ENCODE results near the gene PALLD. TPM values are rescaled to one million over a fixed set of nuclear protein-coding genes. Genes with fewer than 3 reads are reported as not detected.

PALLD gene
- total and polyA plus RNA-seq, 2 of the 8 experiments (the other 6 are each of a cell fraction or from before 2014, with no cell fraction given), result 10.5 to 25.0 TPM

GRCh38 chr4:168642591-168642990 is 145.7 kb downstream of the PALLD start:
- H2BK12ac ChIP-seq (ENCODE audit: low read depth, low read length), result no peak overlapping the region
- no peaks in the 10 kb centered on the region for H3K36me3 ChIP-seq (ENCODE audit: control insufficient read depth in 2 of 4, insufficient read depth in 4 of 4, low read length in 3 of 4)
- no peaks in the 10 kb centered on the region for H3K79me2 ChIP-seq (ENCODE audit: control insufficient read depth in 1 of 2, insufficient read depth in 2 of 2, low read length in 2 of 2)
- H3K9me3 ChIP-seq (ENCODE audit: insufficient read depth in 2 of 2, low read depth in 1 of 2, low read length in 1 of 2), result no peaks in the 10 kb centered on the region
- H4K5ac ChIP-seq (ENCODE audit: insufficient read length, low read depth, low read length), result no peak overlapping the region
- DNase-seq (ENCODE audit: low read depth in 1 of 2, low spot score in 2 of 2) (no peak), FAIRE-seq (no peak)
- H3K4me2 ChIP-seq (ENCODE audit: insufficient read depth in 1 of 2, low read depth in 2 of 2, low read length in 2 of 2), result no peak overlapping the region
- H2BK20ac ChIP-seq (ENCODE audit: low read length), result no peak overlapping the region
- 74% methylated on average over 4 of the region's 5 CpGs; no CpG with 5 or more reads in 1 of the 2 experiments for WGBS, 2 experiments (ENCODE audit: extremely low coverage in 1 of 2, insufficient coverage in 1 of 2, insufficient read length in 1 of 2, insufficient replicate concordance in 2 of 2, low coverage in 1 of 2, low lambda C conversion rate in 2 of 2, missing lambda C conversion rate in 1 of 2)
- H3K79me1 ChIP-seq (ENCODE audit: low read depth, low read length), result no peaks in the 10 kb centered on the region
- POLR2A ChIA-PET (ENCODE audit: partially characterized antibody), result no interaction called here
- no peak overlapping the region for H3K18ac ChIP-seq (ENCODE audit: extremely low read depth, low read length)
- no peak overlapping the region for H3K27ac ChIP-seq (ENCODE audit: low read depth, low read length)
- H2AFZ ChIP-seq (ENCODE audit: low read length), result no peak overlapping the region
- H3K27me3 ChIP-seq (replicated peaks in 1 of 4; ENCODE audit: control insufficient read depth in 3 of 4, extremely low read depth in 1 of 4, insufficient read depth in 3 of 4, low read length in 3 of 4), result no peaks in the 10 kb centered on the region
- no peak overlapping the region for H3K4me3 ChIP-seq (ENCODE audit: extremely low read depth in 1 of 4, insufficient read depth in 2 of 4, low read depth in 3 of 4, low read length in 4 of 4)
- H3K9ac ChIP-seq (replicated peaks in 1 of 4; ENCODE audit: extremely low read depth in 1 of 4, low read depth in 3 of 4, low read length in 3 of 4), result no peak overlapping the region
- H3K56ac ChIP-seq (replicated peaks; ENCODE audit: insufficient read length, low read depth, low read length), result no peak overlapping the region
- H4K20me1 ChIP-seq (replicated peaks in 1 of 2; ENCODE audit: control insufficient read depth in 1 of 2, insufficient read depth in 2 of 2, low read length in 2 of 2), result no peaks in the 10 kb centered on the region
- H2BK15ac ChIP-seq (ENCODE audit: low read length), result no peak overlapping the region
- no peaks in the 10 kb centered on the region for H3K23me2 ChIP-seq (ENCODE audit: low read depth, low read length)
- H3K14ac ChIP-seq (ENCODE audit: insufficient read length), result no peak overlapping the region
- H3K4ac ChIP-seq (replicated peaks; ENCODE audit: insufficient read length, low read depth, low read length), result no peak overlapping the region
- no peak overlapping the region for H2BK120ac ChIP-seq (replicated peaks; ENCODE audit: low read depth, low read length)
- TF ChIP-seq KDM4A (IDR thresholded peaks at IDR 0.05; ENCODE audit: low read depth, low read length, severe bottlenecking) (no peak), RNF2 (IDR thresholded peaks at IDR 0.05; ENCODE audit: borderline replicate concordance, low read depth, low read length, missing control alignments, poor library complexity, severe bottlenecking) (no peak), SP1 (IDR thresholded peaks at IDR 0.05; ENCODE audit: low read depth, low read length) (no peak), CTBP2 (IDR thresholded peaks at IDR 0.05; ENCODE audit: borderline replicate concordance, insufficient read depth, insufficient read length, low read length) (no peak), KDM1A (IDR thresholded peaks at IDR 0.05; ENCODE audit: borderline replicate concordance, low read length) (no peak), ATF2 (IDR thresholded peaks at IDR 0.05; ENCODE audit: low read length) (no peak), POU5F1 (IDR thresholded peaks at IDR 0.05; ENCODE audit: low read depth, low read length) (no peak), TEAD4 (IDR thresholded peaks at IDR 0.05; ENCODE audit: low read depth, low read length) (no peak), BACH1 (IDR thresholded peaks at IDR 0.05; ENCODE audit: low read length) (no peak), SP4 (IDR thresholded peaks at IDR 0.05; ENCODE audit: low read length) (no peak), ZNF274 (IDR thresholded peaks at IDR 0.05; ENCODE audit: borderline replicate concordance, extremely low read depth, low read length) (no peak)
- H2AK5ac ChIP-seq (ENCODE audit: low read depth, low read length), result no peak overlapping the region
- no peak overlapping the region for H4K8ac ChIP-seq (ENCODE audit: extremely low read depth, insufficient read depth, low read length)
- H3K23ac ChIP-seq (ENCODE audit: insufficient read length), result no peak overlapping the region
- no peak overlapping the region for H4K91ac ChIP-seq (replicated peaks; ENCODE audit: insufficient read length, low read length)
- H3K4me1 ChIP-seq (replicated peaks in 1 of 4; ENCODE audit: control insufficient read depth in 3 of 4, insufficient read depth in 4 of 4, low read length in 3 of 4), result no peaks in the 10 kb centered on the region; a peak in 1 of 7 replicates
- H2BK5ac ChIP-seq (ENCODE audit: low read depth, low read length), result no peak overlapping the region
- CTCF ChIA-PET (ENCODE audit: partially characterized antibody), result interaction anchor here (0.6 to 2.2 kb wide), 5 partner anchors 9 to 90 kb away, joined by 3 to 9 read pairs (median 3); no protein-coding TSS in a partner anchor

Data from H1 (cell line).